A673 (cell line): ENCODE measurements around the gene TBC1D4.

Experiments used
- EZH2 ChIP-seq: fragments of 200-600 bp; sonication (generic); IDR thresholded peaks from 2 replicates; pipeline ENCODE4 v1.6.1; 2017; ENCODE audit warnings: borderline replicate concordance, low read depth, mild to moderate bottlenecking, mixed read lengths, antibody characterized with exemption, low read length; ENCODE audit not compliant: poor library complexity, severe bottlenecking
- TF ChIP-seq, protein P1 (sequence below): fragments of 300-800, 200-600 bp; sonication (generic); conservative IDR thresholded peaks from 2 replicates; pipeline ENCODE4 v1.5.1; 2017; ENCODE audit warnings: low read depth, mild to moderate bottlenecking, antibody characterized with exemption, low read length, moderate library complexity, mixed read lengths

GRCh38 chr13:75425216-75426009, 56.6 kb downstream of the TBC1D4 start:
- TF ChIP-seq, protein P1, sequence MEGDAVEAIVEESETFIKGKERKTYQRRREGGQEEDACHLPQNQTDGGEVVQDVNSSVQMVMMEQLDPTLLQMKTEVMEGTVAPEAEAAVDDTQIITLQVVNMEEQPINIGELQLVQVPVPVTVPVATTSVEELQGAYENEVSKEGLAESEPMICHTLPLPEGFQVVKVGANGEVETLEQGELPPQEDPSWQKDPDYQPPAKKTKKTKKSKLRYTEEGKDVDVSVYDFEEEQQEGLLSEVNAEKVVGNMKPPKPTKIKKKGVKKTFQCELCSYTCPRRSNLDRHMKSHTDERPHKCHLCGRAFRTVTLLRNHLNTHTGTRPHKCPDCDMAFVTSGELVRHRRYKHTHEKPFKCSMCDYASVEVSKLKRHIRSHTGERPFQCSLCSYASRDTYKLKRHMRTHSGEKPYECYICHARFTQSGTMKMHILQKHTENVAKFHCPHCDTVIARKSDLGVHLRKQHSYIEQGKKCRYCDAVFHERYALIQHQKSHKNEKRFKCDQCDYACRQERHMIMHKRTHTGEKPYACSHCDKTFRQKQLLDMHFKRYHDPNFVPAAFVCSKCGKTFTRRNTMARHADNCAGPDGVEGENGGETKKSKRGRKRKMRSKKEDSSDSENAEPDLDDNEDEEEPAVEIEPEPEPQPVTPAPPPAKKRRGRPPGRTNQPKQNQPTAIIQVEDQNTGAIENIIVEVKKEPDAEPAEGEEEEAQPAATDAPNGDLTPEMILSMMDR, result no peak
- TF ChIP-seq EZH2, result no peak
